ENCODE results near the gene MTF1.

Gene MTF1

GRCh38 chr1:37795340-37796125 is 63.9 kb downstream of the MTF1 start:
- Histone ChIP-seq H2BK12ac (ENCODE audit: low read length in 2 of 2) (no peak overlapping the region), H2AK5ac (ENCODE audit: low read length, severe bottlenecking) (no peak overlapping the region), H4K8ac (ENCODE audit: low read length) (no peak overlapping the region), H3K4me3 (ENCODE audit: insufficient read depth in 1 of 2, low read depth in 1 of 2, low read length in 2 of 2) (no peak overlapping the region), H2AFZ (ENCODE audit: low read depth, low read length) (no peak overlapping the region), H3K4me2 (ENCODE audit: low read length, poor library complexity, severe bottlenecking) (no peak overlapping the region), H2BK5ac (ENCODE audit: low read depth, low read length, poor library complexity, severe bottlenecking) (no peak overlapping the region), H3K9ac (ENCODE audit: low read length) (no peak overlapping the region), H3K14ac (ENCODE audit: low read length in 2 of 2) (no peak overlapping the region), H3K79me1 (replicated peaks; ENCODE audit: low read length, poor library complexity, severe bottlenecking) (no peaks in the 10 kb centered on the region), H2BK120ac (ENCODE audit: low read depth, low read length) (no peak overlapping the region), H3K23ac (ENCODE audit: low read length in 2 of 2) (no peak overlapping the region), H2BK15ac (ENCODE audit: low read depth, poor library complexity, severe bottlenecking) (no peak overlapping the region), H3K27ac (ENCODE audit: low read length, poor library complexity, severe bottlenecking) (no peak overlapping the region), H3K27me3 (ENCODE audit: control insufficient read depth in 1 of 2, insufficient read depth in 1 of 2, low read length in 2 of 2) (peaks cover 38 to 48% of the 10 kb centered on the region in 2 experiments), H3K18ac (ENCODE audit: low read depth in 1 of 2, low read length in 2 of 2) (no peak overlapping the region), H3K4ac (ENCODE audit: low read depth in 1 of 2, low read length in 2 of 2) (no peak overlapping the region), H3K4me1 (ENCODE audit: control insufficient read depth, insufficient read depth, low read depth, low read length) (peaks cover 22% of the 10 kb centered on the region), H3K9me3 (ENCODE audit: control insufficient read depth, low read length) (no peaks in the 10 kb centered on the region), H3K36me3 (ENCODE audit: control insufficient read depth in 1 of 2, insufficient read depth in 2 of 2, low read depth in 1 of 2, low read length in 2 of 2) (peaks cover 4 to 14% of the 10 kb centered on the region in 2 experiments), H4K91ac (ENCODE audit: low read length) (no peak overlapping the region)
- peak; percentile 51 for DNase-seq
- 29% methylated on average over 22 of the region's 22 CpGs for WGBS

DNA sequence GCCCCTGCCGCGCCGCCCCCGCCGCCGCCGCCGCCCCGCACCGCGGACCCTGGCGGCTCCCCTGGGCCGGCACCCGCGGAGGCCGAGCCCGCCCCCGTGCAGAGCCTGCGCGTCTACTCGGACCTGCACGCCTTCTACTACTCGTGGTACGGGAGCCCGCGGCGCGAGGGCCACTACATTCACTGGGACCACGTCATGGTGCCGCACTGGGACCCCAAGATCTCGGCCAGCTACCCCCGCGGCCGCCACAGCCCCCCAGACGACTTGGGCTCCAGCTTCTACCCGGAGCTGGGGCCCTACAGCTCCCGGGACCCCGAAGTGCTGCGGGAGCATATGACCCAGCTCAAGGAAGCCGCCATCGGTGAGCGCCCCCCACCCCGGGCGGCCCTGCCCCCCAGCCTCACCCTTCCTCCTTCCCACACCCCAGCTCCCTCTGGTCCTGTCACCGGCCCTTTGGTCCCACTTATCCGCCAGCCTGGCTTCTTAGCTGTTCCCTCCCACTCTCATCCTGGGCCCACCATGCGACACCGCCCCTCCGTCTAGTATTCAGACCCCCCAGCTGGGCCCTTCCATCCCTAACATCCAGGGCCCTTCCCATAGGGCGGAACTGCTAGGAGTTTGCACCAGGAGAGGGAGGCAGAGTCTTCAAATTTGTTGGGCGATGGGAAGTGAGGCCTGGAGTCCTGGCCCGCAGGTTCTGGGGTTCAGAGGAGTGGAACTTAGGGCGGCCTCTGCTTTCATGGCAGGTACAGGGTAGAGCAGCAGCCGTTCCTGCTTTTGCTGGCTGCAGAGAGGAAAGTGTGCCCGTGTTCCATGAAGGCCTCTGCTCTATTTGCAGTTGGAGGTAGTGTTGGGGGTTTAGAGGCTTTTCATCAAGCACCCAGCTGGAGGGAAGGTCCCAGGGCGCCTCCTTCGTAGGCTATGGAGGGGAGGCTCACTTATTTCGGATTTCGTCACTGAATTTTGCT is 64.7 kb downstream of the MTF1 start:
- no peak overlapping the region for H3K18ac ChIP-seq (ENCODE audit: low read depth in 1 of 2, low read length in 2 of 2)
- H2AK5ac ChIP-seq (ENCODE audit: low read length, severe bottlenecking): no peak overlapping the region
- no peak overlapping the region for H3K14ac ChIP-seq (ENCODE audit: low read length in 2 of 2)
- H3K79me1 ChIP-seq (replicated peaks; ENCODE audit: low read length, poor library complexity, severe bottlenecking): no peaks in the 10 kb centered on the region
- no peak overlapping the region for H2AFZ ChIP-seq (ENCODE audit: low read depth, low read length)
- WGBS: 15% methylated on average over 52 of the region's 59 CpGs
- H3K9ac ChIP-seq (ENCODE audit: low read length): no peak overlapping the region
- peaks cover 22% of the 10 kb centered on the region for H3K4me1 ChIP-seq (ENCODE audit: control insufficient read depth, insufficient read depth, low read depth, low read length)
- H3K27ac ChIP-seq (ENCODE audit: low read length, poor library complexity, severe bottlenecking): no peak overlapping the region
- H3K4me3 ChIP-seq (ENCODE audit: insufficient read depth in 1 of 2, low read depth in 1 of 2, low read length in 2 of 2): peak overlapping the region in 1 of 2 experiments; percentile 71
- H2BK120ac ChIP-seq (ENCODE audit: low read depth, low read length): no peak overlapping the region
- H3K9me3 ChIP-seq (ENCODE audit: control insufficient read depth, low read length): no peaks in the 10 kb centered on the region
- H4K8ac ChIP-seq (ENCODE audit: low read length): no peak overlapping the region
- no peak overlapping the region for H2BK5ac ChIP-seq (ENCODE audit: low read depth, low read length, poor library complexity, severe bottlenecking)
- no peak overlapping the region for H3K4ac ChIP-seq (ENCODE audit: low read depth in 1 of 2, low read length in 2 of 2)
- no peak overlapping the region for H2BK15ac ChIP-seq (ENCODE audit: low read depth, poor library complexity, severe bottlenecking)
- H4K91ac ChIP-seq (ENCODE audit: low read length): no peak overlapping the region
- DNase-seq: no peak
- peaks cover 43 to 57% of the 10 kb centered on the region in 2 experiments for H3K27me3 ChIP-seq (ENCODE audit: control insufficient read depth in 1 of 2, insufficient read depth in 1 of 2, low read length in 2 of 2)
- H3K23ac ChIP-seq (ENCODE audit: low read length in 2 of 2): peak overlapping the region in 1 of 2 experiments; percentile 85
- no peak overlapping the region for H2BK12ac ChIP-seq (ENCODE audit: low read length in 2 of 2)
- peaks cover 0 to 7% of the 10 kb centered on the region in 2 experiments for H3K36me3 ChIP-seq (ENCODE audit: control insufficient read depth in 1 of 2, insufficient read depth in 2 of 2, low read depth in 1 of 2, low read length in 2 of 2)
- H3K4me2 ChIP-seq (ENCODE audit: low read length, poor library complexity, severe bottlenecking): peak overlapping the region; percentile 41

GRCh38 chr1:37793773-37794371 is 65.5 kb downstream of the MTF1 start, which contains the start of gene MANEAL:
Gene MANEAL (plus strand): TSS chr1:37793847. CDS start chr1:37794183, 336 bp downstream.
- Histone ChIP-seq H3K27me3 (ENCODE audit: control insufficient read depth in 1 of 2, insufficient read depth in 1 of 2, low read length in 2 of 2) (peaks cover 47 to 59% of the 10 kb centered on the region in 2 experiments), H2BK15ac (ENCODE audit: low read depth, poor library complexity, severe bottlenecking) (no peak within 1 kb of the TSS), H3K4me1 (ENCODE audit: control insufficient read depth, insufficient read depth, low read depth, low read length) (peaks cover 22% of the 10 kb centered on the region), H3K9me3 (ENCODE audit: control insufficient read depth, low read length) (no peaks in the 10 kb centered on the region), H3K36me3 (ENCODE audit: control insufficient read depth in 1 of 2, insufficient read depth in 2 of 2, low read depth in 1 of 2, low read length in 2 of 2) (no peaks in the 10 kb centered on the region), H3K18ac (ENCODE audit: low read depth in 1 of 2, low read length in 2 of 2) (no peak within 1 kb of the TSS), H3K9ac (ENCODE audit: low read length) (no peak within 1 kb of the TSS), H3K4ac (ENCODE audit: low read depth in 1 of 2, low read length in 2 of 2) (no peak within 1 kb of the TSS), H3K4me2 (ENCODE audit: low read length, poor library complexity, severe bottlenecking) (peak within 1 kb of the TSS; percentile 99), H3K79me1 (replicated peaks; ENCODE audit: low read length, poor library complexity, severe bottlenecking) (no peaks in the 10 kb centered on the region), H2AK5ac (ENCODE audit: low read length, severe bottlenecking) (no peak within 1 kb of the TSS), H3K27ac (ENCODE audit: low read length, poor library complexity, severe bottlenecking) (no peak within 1 kb of the TSS), H2BK5ac (ENCODE audit: low read depth, low read length, poor library complexity, severe bottlenecking) (no peak within 1 kb of the TSS), H4K8ac (ENCODE audit: low read length) (no peak within 1 kb of the TSS), H3K23ac (ENCODE audit: low read length in 2 of 2) (peak within 1 kb of the TSS in 1 of 2 experiments; percentile 85), H2BK120ac (ENCODE audit: low read depth, low read length) (no peak within 1 kb of the TSS), H4K91ac (ENCODE audit: low read length) (no peak within 1 kb of the TSS), H2AFZ (ENCODE audit: low read depth, low read length) (peak within 1 kb of the TSS; percentile 60), H3K4me3 (ENCODE audit: insufficient read depth in 1 of 2, low read depth in 1 of 2, low read length in 2 of 2) (peak within 1 kb of the TSS; percentile 66 to 71), H3K14ac (ENCODE audit: low read length in 2 of 2) (peak within 1 kb of the TSS in 1 of 2 experiments; percentile 1), H2BK12ac (ENCODE audit: low read length in 2 of 2) (no peak within 1 kb of the TSS)
- 1% methylated on average over 30 of the region's 82 CpGs for WGBS
- peak; percentile 59 for DNase-seq
